A549 (cell line): Measurements from ENCODE around the gene MAMDC4. TPM values are rescaled to one million over a fixed set of nuclear protein-coding genes. Genes with fewer than 3 reads are reported as not detected.

Experiments used
- ATAC-seq, 2 experiments: fragments of 200-7000 bp in 1 of 2; fragments of >200 bp in 1 of 2; cut with Nextera tagmentation in 1 of 2; cut with Tn5 transposase in 1 of 2; 3 replicates each; pipeline versions ENCODE4 v1.8.0 to v1.9.1; 2018 to 2020; ENCODE audit warnings: mild to moderate bottlenecking in 1 of 2, moderate library complexity in 1 of 2
- CTCF ChIA-PET: fragments of 300-600 bp; sonication (Branson Sonifier 250); formaldehyde crosslinking; extraction: SDS; loops from one replicate; lab custom pipeline; 2021; ENCODE audit warnings: antibody characterized with exemption, inconsistent platforms; lab: Yijun Ruan, JAX
- POLR2A ChIA-PET: fragments of 350-600 bp; formaldehyde crosslinking; extraction: SDS; loops from one replicate; lab custom pipeline; 2021; ENCODE audit warnings: antibody characterized with exemption, inconsistent platforms; lab: Yijun Ruan, JAX
- DNase-seq, 2 experiments: peaks; one replicate each; pipeline versions ENCODE4 v3.0.0 to v3.0.0-alpha.2; 2011 to 2016; ENCODE audit warnings: low read depth in 1 of 2, low spot score in 1 of 2
- FAIRE-seq: peaks from 2 replicates; lab custom pipeline; 2011; peaks lifted over from hg19 to GRCh38; lab: Jason Lieb, UNC
- H3K27ac ChIP-seq, 2 experiments: fragments of >200 bp; sonication (Bioruptor Twin); formaldehyde crosslinking; 3 replicates each; pipeline ENCODE4 v1.5.1; 2016 to 2017
- H3K4me1 ChIP-seq: fragments of >200 bp; sonication (Bioruptor Twin); formaldehyde crosslinking; 3 replicates; pipeline ENCODE4 v1.6.1; 2016
- H3K4me2 ChIP-seq: fragments of >200 bp; sonication (Bioruptor Twin); formaldehyde crosslinking; 3 replicates; pipeline ENCODE4 v1.6.1; 2016
- H3K4me3 ChIP-seq: fragments of >200 bp; sonication (Bioruptor Twin); formaldehyde crosslinking; 3 replicates; pipeline ENCODE4 v1.5.1; 2016
- H3K9me3 ChIP-seq: fragments of >200 bp; sonication (Bioruptor Twin); formaldehyde crosslinking; 3 replicates; pipeline ENCODE4 v1.6.1; 2016
- CBX8 ChIP-seq: fragments of 200-600 bp; sonication (generic); IDR thresholded peaks from 2 replicates; pipeline ENCODE4 v1.6.1; 2016
- EP300 ChIP-seq, 2 experiments: fragments of >200 bp; sonication (Bioruptor Twin); formaldehyde crosslinking; IDR thresholded peaks; 2 replicates in 1 of 2; 3 replicates in 1 of 2; pipeline ENCODE4 v1.6.1; 2016 to 2017
- FOXS1 ChIP-seq: fragments of 250-450 bp; sonication (Bioruptor Pico); IDR thresholded peaks from 2 replicates; pipeline ENCODE4 v1.5.0; 2020; ENCODE audit warnings: mild to moderate bottlenecking, moderate library complexity
- GATA3 ChIP-seq: IDR thresholded peaks from 2 replicates; pipeline ENCODE4 v1.6.1; 2012; ENCODE audit warnings: borderline replicate concordance
- HEYL ChIP-seq: fragments of 250-450 bp; sonication (Bioruptor Pico); IDR thresholded peaks from 2 replicates; pipeline ENCODE4 v1.8.0; 2021; ENCODE audit warnings: mild to moderate bottlenecking, moderate library complexity
- HOXA7 ChIP-seq: fragments of 250-450 bp; sonication (Bioruptor Pico); IDR thresholded peaks from 2 replicates; pipeline ENCODE4 v1.5.0; 2020; ENCODE audit warnings: mild to moderate bottlenecking, moderate library complexity
- HOXB13 ChIP-seq: fragments of 250-450 bp; sonication (Bioruptor Pico); IDR thresholded peaks from 2 replicates; pipeline ENCODE4 v1.5.0; 2020; ENCODE audit warnings: low read depth, mild to moderate bottlenecking, moderate library complexity
- NR3C1 ChIP-seq: fragments of >200 bp; sonication (Bioruptor Twin); formaldehyde crosslinking; IDR thresholded peaks from 3 replicates; pipeline ENCODE4 v1.6.1; 2017
- POLR2A ChIP-seq: IDR thresholded peaks from 2 replicates; pipeline ENCODE4 v1.6.1; 2012; ENCODE audit warnings: mild to moderate bottlenecking, low read length
- RARB ChIP-seq: fragments of 250-450 bp; sonication (Bioruptor Pico); IDR thresholded peaks from 2 replicates; pipeline ENCODE4 v1.8.0; 2021; ENCODE audit warnings: mild to moderate bottlenecking, moderate library complexity
- SMC3 ChIP-seq: fragments of >200 bp; sonication (Bioruptor Twin); formaldehyde crosslinking; IDR thresholded peaks from 3 replicates; pipeline ENCODE4 v1.6.1; 2018; ENCODE audit warnings: inconsistent platforms
- TFCP2L1 ChIP-seq: fragments of 250-450 bp; sonication (Bioruptor Pico); IDR thresholded peaks from 2 replicates; pipeline ENCODE4 v1.5.0; 2021; ENCODE audit warnings: mild to moderate bottlenecking
- TP53 ChIP-seq: fragments of 250-450 bp; sonication (Bioruptor Pico); IDR thresholded peaks from 2 replicates; pipeline ENCODE4 v1.5.0; 2021; ENCODE audit warnings: mild to moderate bottlenecking, moderate library complexity
- ZNF302 ChIP-seq: fragments of 250-450 bp; sonication (Bioruptor Pico); IDR thresholded peaks from 2 replicates; pipeline ENCODE4 v1.9.0; 2021; ENCODE audit warnings: inconsistent platforms, mild to moderate bottlenecking, moderate library complexity
- WGBS: methylation state at CpG from one replicate; pipeline ENCODE4 v1.1.6; 2017; ENCODE audit errors: missing lambda C conversion rate; 5-methylcytosine and 5-hydroxymethylcytosine counted together
- polyA plus RNA-seq, 4 experiments: library from polyadenylated mRNA; depleted of rRNA in 3 of 4; stranded (reverse); fragments of >200 nt; fragmentation: RNase III in 1 of 4; extraction: RNeasy Plus Mini Kit Qiagen cat#74134 plus additional on column Dnase treatment in 1 of 4; gene quantifications; 2 replicates in 3 of 4; 3 replicates in 1 of 4; pipeline ENCODE4 v1.2.3, GENCODE V29; 2011 to 2017
- small RNA-seq, 6 experiments: library from RNA; depleted of rRNA; stranded (forward); fragments of <200 nt; gene quantifications; one replicate each; pipeline ENCODE3, GENCODE V24; 2012
- TF ChIP-seq, protein P1 (sequence below): fragments of 250-450 bp; sonication (Bioruptor Pico); IDR thresholded peaks from 2 replicates; pipeline ENCODE4 v1.5.0; 2020; ENCODE audit warnings: low read depth, mild to moderate bottlenecking, moderate library complexity
- TF ChIP-seq, protein P2 (sequence below): fragments of 200-600 bp; sonication (generic); IDR thresholded peaks from 2 replicates; pipeline ENCODE4 v1.6.1; 2016; ENCODE audit warnings: antibody characterized with exemption, mild to moderate bottlenecking, moderate library complexity
- TF ChIP-seq, protein P3 (sequence below): IDR thresholded peaks from 2 replicates; pipeline ENCODE4 v1.6.1; 2012

MAMDC4 gene
- polyA plus RNA-seq, 2 of the 4 experiments (the other 2 are of a cell fraction): 1.3 to 7.3 TPM

DNA sequence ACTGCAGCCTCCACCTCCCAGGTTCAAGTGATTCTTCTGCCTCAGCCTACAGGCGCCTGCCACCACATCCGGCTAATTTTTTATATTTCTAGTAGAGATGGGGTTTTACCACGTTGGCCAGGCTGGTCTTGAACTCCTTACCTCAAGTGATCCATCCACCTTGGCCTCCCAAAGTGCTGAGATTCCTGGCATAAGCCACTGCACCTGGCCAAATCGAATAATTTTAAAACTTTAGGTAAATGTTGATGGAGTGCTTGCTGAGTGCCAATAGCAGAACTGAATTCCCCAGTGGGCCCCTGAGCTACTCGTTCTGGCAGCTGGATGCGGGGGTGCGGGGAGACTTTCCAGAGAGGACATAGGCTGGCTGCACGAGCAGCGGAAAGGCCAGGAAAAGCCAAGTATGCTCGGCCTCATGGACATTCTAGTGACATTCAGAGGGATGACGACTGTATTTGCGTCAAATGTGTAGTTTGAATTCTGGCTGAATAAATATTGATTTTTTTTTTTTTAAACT, 51.0 kb downstream of the MAMDC4 start (continued):
- TF ChIP-seq, protein P1, sequence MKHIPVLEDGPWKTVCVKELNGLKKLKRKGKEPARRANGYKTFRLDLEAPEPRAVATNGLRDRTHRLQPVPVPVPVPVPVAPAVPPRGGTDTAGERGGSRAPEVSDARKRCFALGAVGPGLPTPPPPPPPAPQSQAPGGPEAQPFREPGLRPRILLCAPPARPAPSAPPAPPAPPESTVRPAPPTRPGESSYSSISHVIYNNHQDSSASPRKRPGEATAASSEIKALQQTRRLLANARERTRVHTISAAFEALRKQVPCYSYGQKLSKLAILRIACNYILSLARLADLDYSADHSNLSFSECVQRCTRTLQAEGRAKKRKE (CRISPR knock-in tag): peak; percentile 71; the same call in 1 of the 2 replicates
- TF ChIP-seq FOXS1 (CRISPR knock-in tag) (peak; percentile 69), HOXA7 (CRISPR knock-in tag) (0 out of 2 replicates have a peak, but pooled peaks have one; percentile 54), RARB (CRISPR knock-in tag) (peak; percentile 27; the same call in 1 of the 2 replicates), GATA3 (peak; percentile 77; the same call in 1 of the 2 replicates), TP53 (CRISPR knock-in tag) (peak; percentile 82; the same call in 1 of the 2 replicates), EP300 (IDR thresholded peaks at IDR 0.05) (peak; percentile 59 to 79; a peak in 2 of 5 replicates)
- TF ChIP-seq, protein P2, sequence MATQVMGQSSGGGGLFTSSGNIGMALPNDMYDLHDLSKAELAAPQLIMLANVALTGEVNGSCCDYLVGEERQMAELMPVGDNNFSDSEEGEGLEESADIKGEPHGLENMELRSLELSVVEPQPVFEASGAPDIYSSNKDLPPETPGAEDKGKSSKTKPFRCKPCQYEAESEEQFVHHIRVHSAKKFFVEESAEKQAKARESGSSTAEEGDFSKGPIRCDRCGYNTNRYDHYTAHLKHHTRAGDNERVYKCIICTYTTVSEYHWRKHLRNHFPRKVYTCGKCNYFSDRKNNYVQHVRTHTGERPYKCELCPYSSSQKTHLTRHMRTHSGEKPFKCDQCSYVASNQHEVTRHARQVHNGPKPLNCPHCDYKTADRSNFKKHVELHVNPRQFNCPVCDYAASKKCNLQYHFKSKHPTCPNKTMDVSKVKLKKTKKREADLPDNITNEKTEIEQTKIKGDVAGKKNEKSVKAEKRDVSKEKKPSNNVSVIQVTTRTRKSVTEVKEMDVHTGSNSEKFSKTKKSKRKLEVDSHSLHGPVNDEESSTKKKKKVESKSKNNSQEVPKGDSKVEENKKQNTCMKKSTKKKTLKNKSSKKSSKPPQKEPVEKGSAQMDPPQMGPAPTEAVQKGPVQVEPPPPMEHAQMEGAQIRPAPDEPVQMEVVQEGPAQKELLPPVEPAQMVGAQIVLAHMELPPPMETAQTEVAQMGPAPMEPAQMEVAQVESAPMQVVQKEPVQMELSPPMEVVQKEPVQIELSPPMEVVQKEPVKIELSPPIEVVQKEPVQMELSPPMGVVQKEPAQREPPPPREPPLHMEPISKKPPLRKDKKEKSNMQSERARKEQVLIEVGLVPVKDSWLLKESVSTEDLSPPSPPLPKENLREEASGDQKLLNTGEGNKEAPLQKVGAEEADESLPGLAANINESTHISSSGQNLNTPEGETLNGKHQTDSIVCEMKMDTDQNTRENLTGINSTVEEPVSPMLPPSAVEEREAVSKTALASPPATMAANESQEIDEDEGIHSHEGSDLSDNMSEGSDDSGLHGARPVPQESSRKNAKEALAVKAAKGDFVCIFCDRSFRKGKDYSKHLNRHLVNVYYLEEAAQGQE: no peak

DNA sequence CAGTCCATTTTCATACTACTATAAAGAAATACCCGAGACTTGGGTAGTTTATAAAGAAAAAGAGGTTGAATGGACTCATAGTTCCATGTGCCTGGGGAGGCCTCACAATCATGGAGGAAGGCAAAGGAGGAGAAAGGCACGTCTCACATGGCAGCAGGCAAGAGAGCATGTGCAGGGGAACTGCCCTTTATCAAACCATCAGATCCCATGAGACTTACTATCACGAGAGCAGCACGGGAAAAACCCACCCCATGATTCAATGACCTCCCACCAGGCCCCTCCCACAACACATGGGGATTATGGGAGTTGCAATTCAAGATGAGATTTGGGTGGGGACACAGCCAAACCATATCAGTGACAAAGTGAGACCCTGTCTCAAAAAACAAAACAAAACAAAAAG, 54.1 kb downstream of the MAMDC4 start:
- no peaks in the 10 kb centered on the region for H3K9me3 ChIP-seq
- POLR2A ChIA-PET: no interaction called here
- peak overlapping the region; percentile 27 to 96; a peak in 4 of 6 replicates for H3K27ac ChIP-seq
- TF ChIP-seq, protein P3, sequence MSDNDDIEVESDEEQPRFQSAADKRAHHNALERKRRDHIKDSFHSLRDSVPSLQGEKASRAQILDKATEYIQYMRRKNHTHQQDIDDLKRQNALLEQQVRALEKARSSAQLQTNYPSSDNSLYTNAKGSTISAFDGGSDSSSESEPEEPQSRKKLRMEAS: 0 out of 2 replicates have a peak, but pooled peaks have one; percentile 13
- TF ChIP-seq NR3C1: no peak
- no peak for DNase-seq
- no peak for ATAC-seq
- CTCF ChIA-PET: interaction anchor here (1.4 to 10.7 kb wide), 4 partner anchors 7 to 129 kb away, joined by 3 to 139 read pairs (median 4); partner anchors contain the start of gene TRAF2
- H3K4me1 ChIP-seq: peaks cover 48% of the 10 kb centered on the region
- 83% methylated on average over 4 of the region's 4 CpGs for WGBS
- H3K4me2 ChIP-seq: no peak overlapping the region
- H3K4me3 ChIP-seq: no peak overlapping the region
- FAIRE-seq: no peak

DNA sequence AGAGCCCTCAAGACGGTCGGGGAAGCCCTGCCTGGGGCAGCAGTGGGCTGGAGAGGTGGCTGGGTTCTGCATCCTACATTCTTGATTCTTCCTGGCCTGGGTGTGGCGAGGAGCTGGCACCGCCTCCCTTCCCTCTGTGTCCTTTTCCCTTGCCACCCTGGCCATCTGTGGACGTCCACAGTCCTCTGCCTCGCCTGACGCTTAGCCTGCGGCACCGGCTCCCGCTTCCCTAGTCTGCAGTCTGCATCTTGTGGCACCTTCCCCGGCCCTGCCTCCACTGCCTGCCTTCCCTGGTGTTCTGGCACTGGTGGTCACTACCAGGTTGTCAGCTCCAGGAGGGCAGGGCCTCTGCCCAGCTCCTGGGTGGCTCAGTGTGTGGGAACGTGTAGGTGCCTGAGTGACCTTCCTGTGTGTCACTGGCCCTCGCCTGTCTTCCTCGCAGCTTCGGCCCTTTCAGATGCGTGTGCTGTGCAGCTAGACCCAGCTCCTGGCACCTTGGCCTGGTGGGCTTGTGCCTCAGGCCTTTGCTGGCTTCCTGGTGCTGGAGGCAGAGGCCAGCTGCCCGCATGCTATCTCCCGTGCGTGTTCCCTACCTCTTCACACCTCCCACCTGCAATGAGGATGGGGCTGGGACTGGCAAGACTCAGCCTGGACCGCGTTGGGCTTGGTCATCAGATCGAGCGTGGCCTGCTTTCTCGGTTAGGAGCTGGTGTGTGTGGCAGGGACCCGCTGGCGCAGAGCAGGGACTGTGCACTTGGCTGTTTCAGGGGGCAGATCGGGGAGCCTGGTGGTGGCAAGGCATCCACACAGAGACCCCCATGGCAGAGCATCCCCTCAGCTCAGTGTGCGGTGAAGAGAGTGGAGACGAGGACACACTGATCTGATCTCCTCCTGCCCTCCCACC, 55.1 kb downstream of the MAMDC4 start:
- TF ChIP-seq CBX8 (no peak), HOXB13 (CRISPR knock-in tag) (no peak), POLR2A (no peak), HEYL (CRISPR knock-in tag) (no peak), SMC3 (no peak), ZNF302 (CRISPR knock-in tag) (no peak), TFCP2L1 (no peak)
- TF ChIP-seq, all 56 proteins: peak for 0
- FAIRE-seq: no peak
- Histone ChIP-seq H3K27ac (peak overlapping the region; percentile 27 to 96; a peak in 5 of 6 replicates), H3K4me2 (no peak overlapping the region), H3K4me3 (no peak overlapping the region), H3K4me1 (peaks cover 38% of the 10 kb centered on the region), H3K9me3 (no peaks in the 10 kb centered on the region)
- WGBS: 95% methylated on average over 26 of the region's 29 CpGs
- POLR2A ChIA-PET: no interaction called here
- DNase-seq: no peak
- no peak for ATAC-seq
- CTCF ChIA-PET: interaction anchor here (0.7 to 2.1 kb wide), 11 partner anchors 8 to 188 kb away, joined by 3 to 7 read pairs (median 4); no protein-coding TSS in a partner anchor

Small RNA genes within 50 kb of the gene (small RNA-seq; reads per million reads assigned to genes)
- gene MIR4292 (0 reads per million in 6 experiments), gene MIR4479 (0 to 5.8 (median 1.8) reads per million in 6 experiments)

Other genes starting within 250 kb of the MAMDC4 start
- gene EGFL7, start 189.4 kb upstream of the MAMDC4 start, polyA plus RNA-seq (2011; rRNA removed): 15.3 and 19.9 TPM in 2 replicates
- gene EGFL7, start 189.4 kb upstream of the MAMDC4 start, polyA plus RNA-seq (2017; fragmentation: RNase III; extraction: RNeasy Plus Mini Kit Qiagen cat#74134 plus additional on column Dnase treatment): 28.9 to 34.4 TPM (median 32.3 TPM) in 3 replicates
- 32.3 and 38.6 TPM in 2 replicates for gene AGPAT2, start 164.9 kb upstream of the MAMDC4 start, polyA plus RNA-seq (2011; rRNA removed)
- 44.3 to 49.5 TPM (median 46.3 TPM) in 3 replicates for gene AGPAT2, start 164.9 kb upstream of the MAMDC4 start, polyA plus RNA-seq (2017; fragmentation: RNase III; extraction: RNeasy Plus Mini Kit Qiagen cat#74134 plus additional on column Dnase treatment)
- 6.7 and 8.8 TPM in 2 replicates for gene DIPK1B, start 139.8 kb upstream of the MAMDC4 start, polyA plus RNA-seq (2011; rRNA removed)
- gene DIPK1B, start 139.8 kb upstream of the MAMDC4 start, polyA plus RNA-seq (2017; fragmentation: RNase III; extraction: RNeasy Plus Mini Kit Qiagen cat#74134 plus additional on column Dnase treatment): 6.0 to 8.2 TPM (median 6.7 TPM) in 3 replicates
- gene LCN10, start 109.4 kb upstream of the MAMDC4 start, polyA plus RNA-seq (2011; rRNA removed): not detected in 2 replicates
- not detected in 3 replicates for gene LCN10, start 109.4 kb upstream of the MAMDC4 start, polyA plus RNA-seq (2017; fragmentation: RNase III; extraction: RNeasy Plus Mini Kit Qiagen cat#74134 plus additional on column Dnase treatment)
- gene LCN6, start 103.8 kb upstream of the MAMDC4 start, polyA plus RNA-seq (2011; rRNA removed): not detected in 2 replicates
- not detected in 3 replicates for gene LCN6, start 103.8 kb upstream of the MAMDC4 start, polyA plus RNA-seq (2017; fragmentation: RNase III; extraction: RNeasy Plus Mini Kit Qiagen cat#74134 plus additional on column Dnase treatment)
- not detected in 2 replicates for gene LCN8, start 94.1 kb upstream of the MAMDC4 start, polyA plus RNA-seq (2011; rRNA removed)
- gene LCN8, start 94.1 kb upstream of the MAMDC4 start, polyA plus RNA-seq (2017; fragmentation: RNase III; extraction: RNeasy Plus Mini Kit Qiagen cat#74134 plus additional on column Dnase treatment): not detected in 3 replicates
- 0.10 and 0.24 TPM in 2 replicates for gene LCN15, start 87.8 kb upstream of the MAMDC4 start, polyA plus RNA-seq (2011; rRNA removed)
- 0.07 to 0.09 TPM in 2 of 3 replicates, not detected in the other for gene LCN15, start 87.8 kb upstream of the MAMDC4 start, polyA plus RNA-seq (2017; fragmentation: RNase III; extraction: RNeasy Plus Mini Kit Qiagen cat#74134 plus additional on column Dnase treatment)
- 64.5 and 78.0 TPM in 2 replicates for gene TMEM141, start 61.0 kb upstream of the MAMDC4 start, polyA plus RNA-seq (2011; rRNA removed)
- gene TMEM141, start 61.0 kb upstream of the MAMDC4 start, polyA plus RNA-seq (2017; fragmentation: RNase III; extraction: RNeasy Plus Mini Kit Qiagen cat#74134 plus additional on column Dnase treatment): 69.9 to 71.0 TPM (median 70.7 TPM) in 3 replicates
- gene CCDC183, start 56.0 kb upstream of the MAMDC4 start, polyA plus RNA-seq (2011; rRNA removed): 1.4 and 1.6 TPM in 2 replicates
- gene CCDC183, start 56.0 kb upstream of the MAMDC4 start, polyA plus RNA-seq (2017; fragmentation: RNase III; extraction: RNeasy Plus Mini Kit Qiagen cat#74134 plus additional on column Dnase treatment): 0.58 to 1.1 TPM (median 0.90 TPM) in 3 replicates
- 46.8 and 53.5 TPM in 2 replicates for gene RABL6, start 44.4 kb upstream of the MAMDC4 start, polyA plus RNA-seq (2011; rRNA removed)
- gene RABL6, start 44.4 kb upstream of the MAMDC4 start, polyA plus RNA-seq (2017; fragmentation: RNase III; extraction: RNeasy Plus Mini Kit Qiagen cat#74134 plus additional on column Dnase treatment): 70.3 to 72.2 TPM (median 71.4 TPM) in 3 replicates
- 0.75 and 0.76 TPM in 2 replicates for gene AJM1, start 9.9 kb upstream of the MAMDC4 start, polyA plus RNA-seq (2011; rRNA removed)
- 3.0 to 3.6 TPM (median 3.2 TPM) in 3 replicates for gene AJM1, start 9.9 kb upstream of the MAMDC4 start, polyA plus RNA-seq (2017; fragmentation: RNase III; extraction: RNeasy Plus Mini Kit Qiagen cat#74134 plus additional on column Dnase treatment)
- gene PHPT1, start 2.9 kb upstream of the MAMDC4 start, polyA plus RNA-seq (2011; rRNA removed): 104 and 123 TPM in 2 replicates
- gene PHPT1, start 2.9 kb upstream of the MAMDC4 start, polyA plus RNA-seq (2017; fragmentation: RNase III; extraction: RNeasy Plus Mini Kit Qiagen cat#74134 plus additional on column Dnase treatment): 234 to 261 TPM (median 239 TPM) in 3 replicates
- gene EDF1, start 14.0 kb downstream of the MAMDC4 start, polyA plus RNA-seq (2011; rRNA removed): 284 and 464 TPM in 2 replicates
- gene EDF1, start 14.0 kb downstream of the MAMDC4 start, polyA plus RNA-seq (2017; fragmentation: RNase III; extraction: RNeasy Plus Mini Kit Qiagen cat#74134 plus additional on column Dnase treatment): 472 to 560 TPM (median 477 TPM) in 3 replicates
- gene TRAF2, start 34.2 kb downstream of the MAMDC4 start, polyA plus RNA-seq (2011; rRNA removed): 23.8 and 24.5 TPM in 2 replicates
- 36.4 to 49.4 TPM (median 39.5 TPM) in 3 replicates for gene TRAF2, start 34.2 kb downstream of the MAMDC4 start, polyA plus RNA-seq (2017; fragmentation: RNase III; extraction: RNeasy Plus Mini Kit Qiagen cat#74134 plus additional on column Dnase treatment)
- gene FBXW5, start 92.4 kb downstream of the MAMDC4 start, polyA plus RNA-seq (2011; rRNA removed): 37.3 and 37.5 TPM in 2 replicates
- gene FBXW5, start 92.4 kb downstream of the MAMDC4 start, polyA plus RNA-seq (2017; fragmentation: RNase III; extraction: RNeasy Plus Mini Kit Qiagen cat#74134 plus additional on column Dnase treatment): 59.3 to 61.4 TPM (median 59.5 TPM) in 3 replicates
- gene C8G, start 92.9 kb downstream of the MAMDC4 start, polyA plus RNA-seq (2011; rRNA removed): 0.41 and 0.45 TPM in 2 replicates
- gene C8G, start 92.9 kb downstream of the MAMDC4 start, polyA plus RNA-seq (2017; fragmentation: RNase III; extraction: RNeasy Plus Mini Kit Qiagen cat#74134 plus additional on column Dnase treatment): 1.1 to 1.3 TPM (median 1.1 TPM) in 3 replicates
- 0.74 and 1.8 TPM in 2 replicates for gene LCN12, start 99.9 kb downstream of the MAMDC4 start, polyA plus RNA-seq (2011; rRNA removed)
- 2.8 to 3.6 TPM (median 3.0 TPM) in 3 replicates for gene LCN12, start 99.9 kb downstream of the MAMDC4 start, polyA plus RNA-seq (2017; fragmentation: RNase III; extraction: RNeasy Plus Mini Kit Qiagen cat#74134 plus additional on column Dnase treatment)
- gene PTGDS, start 125.2 kb downstream of the MAMDC4 start, polyA plus RNA-seq (2011; rRNA removed): 0.31 and 0.33 TPM in 2 replicates
- 0.18 to 0.34 TPM (median 0.26 TPM) in 3 replicates for gene PTGDS, start 125.2 kb downstream of the MAMDC4 start, polyA plus RNA-seq (2017; fragmentation: RNase III; extraction: RNeasy Plus Mini Kit Qiagen cat#74134 plus additional on column Dnase treatment)
- 0.04 and 0.19 TPM in 2 replicates for gene LCNL1, start 130.6 kb downstream of the MAMDC4 start, polyA plus RNA-seq (2011; rRNA removed)
- gene LCNL1, start 130.6 kb downstream of the MAMDC4 start, polyA plus RNA-seq (2017; fragmentation: RNase III; extraction: RNeasy Plus Mini Kit Qiagen cat#74134 plus additional on column Dnase treatment): 0.05 to 0.08 TPM (median 0.08 TPM) in 3 replicates
- gene PAXX, start 140.1 kb downstream of the MAMDC4 start, polyA plus RNA-seq (2011; rRNA removed): 12.6 and 15.6 TPM in 2 replicates
- 50.7 to 57.0 TPM (median 53.2 TPM) in 3 replicates for gene PAXX, start 140.1 kb downstream of the MAMDC4 start, polyA plus RNA-seq (2017; fragmentation: RNase III; extraction: RNeasy Plus Mini Kit Qiagen cat#74134 plus additional on column Dnase treatment)
- 0.33 and 0.61 TPM in 2 replicates for gene CLIC3, start 144.2 kb downstream of the MAMDC4 start, polyA plus RNA-seq (2011; rRNA removed)
- gene CLIC3, start 144.2 kb downstream of the MAMDC4 start, polyA plus RNA-seq (2017; fragmentation: RNase III; extraction: RNeasy Plus Mini Kit Qiagen cat#74134 plus additional on column Dnase treatment): 5.1 to 6.6 TPM (median 6.4 TPM) in 3 replicates
- gene ABCA2, start 175.9 kb downstream of the MAMDC4 start, polyA plus RNA-seq (2011; rRNA removed): 8.3 and 10.1 TPM in 2 replicates
- 23.0 to 25.6 TPM (median 24.7 TPM) in 3 replicates for gene ABCA2, start 175.9 kb downstream of the MAMDC4 start, polyA plus RNA-seq (2017; fragmentation: RNase III; extraction: RNeasy Plus Mini Kit Qiagen cat#74134 plus additional on column Dnase treatment)
- not detected in 2 replicates for gene FUT7, start 179.7 kb downstream of the MAMDC4 start, polyA plus RNA-seq (2011; rRNA removed)
- gene FUT7, start 179.7 kb downstream of the MAMDC4 start, polyA plus RNA-seq (2017; fragmentation: RNase III; extraction: RNeasy Plus Mini Kit Qiagen cat#74134 plus additional on column Dnase treatment): 0.07 TPM in 1 of 3 replicates, not detected in the others
- gene NPDC1, start 193.8 kb downstream of the MAMDC4 start, polyA plus RNA-seq (2011; rRNA removed): 12.7 and 13.0 TPM in 2 replicates
- gene NPDC1, start 193.8 kb downstream of the MAMDC4 start, polyA plus RNA-seq (2017; fragmentation: RNase III; extraction: RNeasy Plus Mini Kit Qiagen cat#74134 plus additional on column Dnase treatment): 33.2 to 40.6 TPM (median 40.2 TPM) in 3 replicates
- 0.75 and 2.3 TPM in 2 replicates for gene ENTPD2, start 201.7 kb downstream of the MAMDC4 start, polyA plus RNA-seq (2011; rRNA removed)
- gene ENTPD2, start 201.7 kb downstream of the MAMDC4 start, polyA plus RNA-seq (2017; fragmentation: RNase III; extraction: RNeasy Plus Mini Kit Qiagen cat#74134 plus additional on column Dnase treatment): 0.71 to 1.2 TPM (median 1.1 TPM) in 3 replicates
- 6.5 and 6.9 TPM in 2 replicates for gene SAPCD2, start 218.2 kb downstream of the MAMDC4 start, polyA plus RNA-seq (2011; rRNA removed)
- gene SAPCD2, start 218.2 kb downstream of the MAMDC4 start, polyA plus RNA-seq (2017; fragmentation: RNase III; extraction: RNeasy Plus Mini Kit Qiagen cat#74134 plus additional on column Dnase treatment): 13.1 to 16.4 TPM (median 14.6 TPM) in 3 replicates
- gene UAP1L1, start 225.2 kb downstream of the MAMDC4 start, polyA plus RNA-seq (2011; rRNA removed): 1.2 and 1.9 TPM in 2 replicates
- gene UAP1L1, start 225.2 kb downstream of the MAMDC4 start, polyA plus RNA-seq (2017; fragmentation: RNase III; extraction: RNeasy Plus Mini Kit Qiagen cat#74134 plus additional on column Dnase treatment): 4.8 to 7.8 TPM (median 6.0 TPM) in 3 replicates
- 31.7 and 47.8 TPM in 2 replicates for gene MAN1B1, start 234.6 kb downstream of the MAMDC4 start, polyA plus RNA-seq (2011; rRNA removed)
- 45.1 to 48.6 TPM (median 47.0 TPM) in 3 replicates for gene MAN1B1, start 234.6 kb downstream of the MAMDC4 start, polyA plus RNA-seq (2017; fragmentation: RNase III; extraction: RNeasy Plus Mini Kit Qiagen cat#74134 plus additional on column Dnase treatment)